Sciatic nerve (tissue), 2 donors: ENCODE measurements around the gene ARID2. TPM values are rescaled to one million over a fixed set of nuclear protein-coding genes. Genes with fewer than 3 reads are reported as not detected.

Experiments used
- ATAC-seq: fragments of 200-7000 bp; cut with Tn5 transposase; one replicate; pipeline ENCODE4 v1.9.1; 2020; ENCODE audit warnings: mild to moderate bottlenecking, moderate library complexity
- DNase-seq: peaks from one replicate; pipeline ENCODE4 v3.0.0-alpha.2; 2020; ENCODE audit warnings: low spot score
- intact Hi-C: fragments of 100-400 bp; cut with DNase I; formaldehyde crosslinking; loops from one replicate; pipeline ENCODE4 v1.14.2; 2022
- total RNA-seq: library from RNA; stranded (reverse); fragmentation: NEBNext Ultra II Directional; extraction: Animal tissue kit (Norgen Biotek cat#: 25700); gene quantifications from one replicate; pipeline ENCODE4 v1.2.1, GENCODE V29; 2021
- donor health status: DM: no; HTN: no; CAD: no.
- donor health status: DM: no; HTN: no; CAD: no.

ARID2 gene
- total RNA-seq, 1 donor from 2014 or later = 42.8 TPM

DNA sequence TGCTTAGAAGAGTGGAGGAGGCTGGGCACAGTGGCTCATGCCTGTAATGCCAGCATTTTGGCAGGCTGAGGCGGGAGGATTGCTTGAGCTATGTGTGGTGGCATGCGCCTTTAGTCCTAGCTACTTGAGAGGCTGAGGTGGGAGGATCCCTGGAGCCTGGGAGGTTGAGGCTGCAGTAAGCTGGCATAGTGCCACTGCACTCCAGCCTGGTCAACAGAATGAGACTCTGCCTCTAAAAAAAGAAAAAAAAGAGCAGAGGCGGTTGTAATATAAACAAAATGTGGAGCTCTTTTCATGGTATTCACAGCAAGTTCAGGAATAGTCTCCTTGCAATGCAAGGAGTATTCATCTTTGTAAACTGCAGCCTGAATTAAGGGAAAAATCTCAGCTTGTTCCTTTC, 27.2 kb downstream of the ARID2 start:
- DNase-seq = no peak
- intact Hi-C loops = no loop called here
- ATAC-seq = no peak

DNA sequence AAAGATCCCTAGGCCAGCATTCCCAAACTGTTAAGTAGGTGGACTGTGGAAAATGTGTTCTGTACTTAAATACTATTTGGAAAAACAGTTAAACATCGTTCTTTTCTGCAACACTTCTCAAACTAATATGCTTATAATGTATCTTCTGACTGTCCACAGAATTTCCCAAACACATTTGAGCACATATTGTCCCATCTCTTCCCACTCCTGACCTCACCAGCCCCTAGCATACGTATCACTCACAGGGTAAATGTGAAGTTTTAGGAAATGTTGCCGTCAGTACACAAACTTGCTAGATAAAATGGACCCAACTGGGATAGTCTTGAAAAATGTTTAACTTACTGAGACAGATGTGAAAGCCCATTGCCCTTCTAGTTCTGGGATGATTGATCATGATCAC, 27.7 kb downstream of the ARID2 start:
- no peak for DNase-seq
- intact Hi-C loops = no loop called here
- no peak for ATAC-seq

DNA sequence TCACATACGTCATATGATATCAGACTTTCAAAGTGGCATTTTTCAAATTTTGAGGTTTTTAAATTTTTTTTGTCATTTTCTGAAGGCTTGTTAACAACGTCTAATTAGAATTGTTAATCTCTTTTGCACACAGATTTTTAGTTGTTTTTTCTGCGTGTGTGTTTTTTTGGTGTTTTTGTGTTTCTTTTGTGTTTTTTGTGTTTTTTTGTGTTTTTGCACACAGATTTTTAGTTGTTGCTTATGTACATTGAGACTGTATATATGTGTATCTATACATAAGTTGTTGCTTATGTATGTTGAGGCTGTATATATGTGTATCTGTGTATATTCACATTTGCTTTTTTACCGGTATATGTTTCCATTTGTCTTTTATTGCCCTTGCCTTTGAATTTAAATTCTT, 30.8 kb downstream of the ARID2 start:
- ATAC-seq (no peak), DNase-seq (no peak)
- intact Hi-C loops = no loop called here

DNA sequence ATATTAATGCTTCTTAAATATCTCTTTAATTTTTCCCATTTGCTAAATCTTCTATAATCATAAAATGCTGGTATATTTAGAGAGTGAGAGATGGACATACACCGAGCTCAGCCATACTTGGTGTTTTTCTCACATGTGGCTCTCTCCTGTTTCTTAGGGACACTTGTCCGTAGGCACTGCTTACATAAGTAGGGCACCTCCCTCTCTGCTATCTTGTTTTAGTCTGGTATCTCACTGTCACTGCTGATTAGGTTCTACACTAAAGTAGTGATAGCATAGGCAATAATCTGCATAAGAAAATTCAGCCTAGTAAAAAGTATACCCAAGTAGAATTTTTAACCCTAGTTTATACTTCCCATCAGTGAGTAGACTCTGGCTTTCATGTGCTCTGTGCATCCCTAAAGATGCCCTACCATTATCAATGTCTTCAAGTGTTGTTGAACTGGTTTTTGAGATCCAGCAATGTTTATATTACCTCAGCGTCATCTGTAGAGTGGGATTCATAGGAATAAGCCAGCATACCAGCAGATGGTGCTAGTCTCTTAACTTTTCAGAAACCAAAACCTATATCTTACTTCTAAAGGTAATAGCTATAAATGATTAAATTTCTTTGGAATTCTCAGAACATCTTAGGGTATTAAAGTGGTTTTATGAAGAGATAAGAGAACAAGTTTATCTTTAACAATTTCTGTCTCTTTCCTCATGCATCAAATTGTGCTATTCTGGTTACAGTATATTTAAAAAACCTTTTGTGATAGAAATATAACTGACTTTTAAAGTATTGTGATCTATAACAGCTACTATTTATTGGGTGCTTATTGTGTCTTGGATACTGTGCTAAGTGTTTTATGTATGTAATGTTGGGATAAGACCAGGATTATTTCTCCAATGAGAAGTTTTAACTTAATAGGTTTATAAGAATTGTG, 32.9 kb downstream of the ARID2 start:
- intact Hi-C loops = no loop called here
- ATAC-seq = peak; percentile 57
- DNase-seq = no peak

DNA sequence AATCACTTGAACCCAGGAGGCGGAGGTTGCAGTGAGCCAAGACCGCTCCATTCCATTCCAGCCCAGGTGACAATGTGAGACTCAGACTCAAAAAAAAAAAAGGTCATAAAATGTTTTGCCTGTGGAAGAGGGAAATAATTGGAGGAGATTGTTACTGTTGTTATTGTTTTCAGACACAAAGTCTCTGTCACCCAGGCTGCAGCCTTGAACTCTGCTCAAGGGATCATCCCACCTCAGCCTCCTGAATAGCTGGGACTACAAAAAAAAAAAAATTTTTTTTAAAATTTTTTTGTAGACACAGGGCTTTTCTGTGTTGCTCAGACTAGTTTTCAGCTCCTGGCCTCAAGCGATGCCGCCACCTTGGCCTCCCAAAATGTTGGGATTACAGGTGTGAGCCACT, 33.9 kb downstream of the ARID2 start:
- DNase-seq = no peak
- intact Hi-C loops = no loop called here
- ATAC-seq = no peak

DNA sequence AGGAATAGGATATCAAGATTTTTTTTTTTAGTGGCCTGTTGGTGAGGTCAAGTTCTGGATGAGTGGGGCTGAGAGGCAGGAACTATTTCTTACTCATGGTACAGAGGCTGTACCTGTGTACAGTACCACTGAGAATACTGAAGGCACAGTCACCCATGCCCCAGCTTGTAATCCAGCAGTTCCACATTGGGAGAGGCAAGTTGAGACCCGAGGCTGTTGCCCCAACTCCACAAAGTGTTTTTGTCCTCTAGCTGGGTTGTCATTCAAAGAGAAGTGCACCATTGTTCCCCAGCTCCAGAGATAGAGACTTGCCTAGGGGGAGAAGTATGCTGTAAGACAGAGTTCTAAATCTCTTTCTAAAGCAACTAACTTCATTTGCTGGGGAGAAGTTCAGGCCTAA, 38.7 kb downstream of the ARID2 start:
- no peak for DNase-seq
- intact Hi-C loops = no loop called here
- ATAC-seq = no peak

DNA sequence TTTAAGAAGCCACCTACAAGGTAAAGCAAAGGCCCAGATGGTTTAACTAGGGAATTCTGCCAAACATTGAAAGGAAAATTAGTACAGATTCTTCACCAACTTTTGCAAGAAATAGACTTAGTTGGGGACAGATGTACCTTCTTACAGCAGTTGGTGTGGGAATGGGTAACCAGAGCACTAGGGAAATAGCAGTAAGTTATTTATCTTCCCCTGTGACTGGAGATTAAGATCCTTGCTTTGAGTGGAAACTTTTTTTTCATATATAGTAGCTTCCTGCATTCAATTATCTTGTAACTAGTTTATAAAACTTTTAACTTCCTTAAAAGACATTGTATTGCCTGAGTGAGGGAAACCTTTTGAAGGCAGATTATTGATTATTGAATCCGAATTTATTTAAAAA, 44.2 kb downstream of the ARID2 start:
- intact Hi-C loops = no loop called here
- ATAC-seq = no peak

DNA sequence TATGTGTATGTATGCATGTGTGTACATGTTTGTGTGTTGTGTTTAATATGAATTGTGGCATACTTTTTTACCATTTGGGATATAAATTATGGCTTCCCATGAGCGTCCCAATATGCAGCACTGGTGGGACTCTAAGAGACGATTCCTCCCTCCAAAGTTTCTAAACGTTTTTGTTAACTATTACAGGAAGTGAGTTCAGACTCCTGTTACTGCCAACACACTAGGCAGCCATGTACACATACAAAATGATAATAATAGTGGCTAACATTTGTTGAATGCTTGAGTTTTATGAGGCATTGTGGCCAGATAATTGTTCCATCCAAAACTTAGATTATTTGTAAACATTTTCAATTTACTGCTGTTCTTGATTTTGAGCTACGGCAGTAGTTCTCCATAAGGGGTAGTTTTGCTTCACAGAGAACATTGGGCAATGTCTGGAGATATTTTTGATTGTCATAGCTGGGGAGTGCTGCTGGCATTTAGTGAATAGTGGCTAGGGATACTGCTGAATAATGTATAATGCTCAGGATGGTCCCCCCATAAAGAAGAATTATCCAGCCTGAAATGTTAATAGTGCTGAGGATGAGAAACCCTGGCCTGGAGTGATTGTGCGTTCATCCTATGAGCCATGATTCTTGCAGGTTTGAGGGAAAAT, 45.1 kb downstream of the ARID2 start:
- intact Hi-C loops = no loop called here
- ATAC-seq (no peak), DNase-seq (no peak)

More for the DNA sequence above, 44.2 kb downstream of the ARID2 start:
- DNase-seq = no peak

DNA sequence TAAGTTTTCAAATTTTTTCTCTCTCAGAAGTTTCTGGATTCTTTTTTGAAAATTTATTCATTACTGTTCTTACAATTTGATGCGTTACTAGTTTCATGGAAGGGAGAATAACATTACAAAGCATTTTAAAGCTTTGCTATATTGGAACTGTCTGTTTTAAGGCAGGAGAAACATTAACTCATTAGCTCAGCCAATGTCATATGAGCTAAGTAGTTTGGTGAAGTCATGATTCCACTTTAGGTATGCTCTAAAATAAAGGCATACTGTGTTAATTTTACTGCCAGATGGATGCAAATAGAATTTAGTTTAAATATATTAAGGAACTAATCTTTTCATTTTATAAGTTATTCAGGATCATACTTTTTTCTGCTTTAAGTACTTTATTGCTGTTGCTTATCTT, 46.0 kb downstream of the ARID2 start:
- DNase-seq (no peak), ATAC-seq (no peak)
- intact Hi-C loops = no loop called here

DNA sequence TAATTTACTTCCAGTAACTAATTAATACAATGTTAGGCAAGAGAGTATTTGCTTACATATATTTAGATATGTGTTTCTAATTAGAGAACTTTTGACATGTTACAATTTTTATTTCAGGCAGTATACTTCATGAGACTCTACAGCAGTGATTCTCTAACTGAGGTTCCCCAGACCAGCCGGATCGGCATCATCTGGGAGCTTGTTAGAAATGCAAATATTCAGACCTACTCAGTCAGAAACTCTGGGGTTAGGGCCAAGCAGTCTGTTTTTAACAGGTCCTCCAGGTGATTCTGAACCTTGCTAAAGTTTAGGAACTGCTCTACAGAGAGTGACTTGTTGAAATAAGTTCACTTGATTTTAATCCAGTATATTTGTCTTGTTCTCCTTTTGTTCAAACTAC, 46.5 kb downstream of the ARID2 start:
- intact Hi-C loops = no loop called here
- ATAC-seq (no peak), DNase-seq (no peak)

DNA sequence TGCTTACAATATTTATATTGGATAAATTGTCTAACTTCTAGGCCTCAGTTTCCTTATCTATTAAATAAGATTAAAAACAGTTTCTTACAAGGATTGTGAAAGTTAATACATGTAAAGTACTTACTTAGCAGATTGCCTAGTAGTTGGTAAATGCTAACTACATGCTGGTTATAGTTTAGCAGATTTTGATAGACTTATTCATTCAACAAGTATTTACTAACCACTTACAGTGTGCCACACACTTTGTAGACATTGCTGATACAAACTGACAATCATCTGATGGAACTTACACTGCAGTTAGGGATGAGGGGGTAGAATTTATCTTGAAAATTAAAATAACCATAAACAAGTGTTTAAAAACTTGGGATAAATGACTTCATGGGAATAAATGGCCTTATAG, 50.4 kb downstream of the ARID2 start:
- ATAC-seq (no peak), DNase-seq (no peak)
- intact Hi-C loops = no loop called here

DNA sequence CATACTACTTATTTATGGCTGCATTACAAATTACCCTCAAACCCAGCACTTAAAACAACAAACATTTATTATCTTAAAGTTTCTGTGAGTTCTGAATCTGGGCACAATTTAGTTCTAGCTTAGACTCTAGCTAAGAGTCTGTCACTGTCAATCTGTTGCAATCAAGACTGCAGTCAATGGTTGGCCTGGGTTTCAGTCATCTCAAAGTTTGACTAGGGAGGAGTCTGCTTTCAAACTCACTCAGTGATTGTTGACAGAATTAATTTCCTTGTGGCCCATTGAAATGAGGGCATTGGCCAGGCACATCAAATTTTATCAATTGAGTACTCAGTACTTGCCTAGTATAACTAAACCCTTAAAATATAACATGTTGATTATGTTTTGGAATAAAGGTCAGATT, 51.6 kb downstream of the ARID2 start:
- no peak for ATAC-seq
- intact Hi-C loops = no loop called here
- DNase-seq = no peak

DNA sequence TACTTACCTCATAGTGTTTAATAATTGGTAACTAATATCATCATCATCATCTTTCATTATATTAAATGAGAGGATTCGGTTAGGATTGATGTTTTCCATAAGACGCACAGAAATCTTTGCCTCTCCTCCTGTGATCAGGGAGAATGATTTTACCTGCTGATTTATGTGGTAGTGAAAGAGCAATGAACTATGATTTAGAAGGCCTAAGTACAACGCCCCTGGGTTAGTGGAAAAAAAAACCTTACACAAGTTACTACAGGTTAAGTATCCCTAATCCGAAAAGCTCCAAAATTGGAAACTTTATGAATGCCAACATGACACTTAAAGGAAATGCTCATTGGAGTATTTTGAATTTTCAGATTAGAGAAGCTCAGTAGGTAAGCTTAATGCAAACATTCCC, 55.8 kb downstream of the ARID2 start:
- no peak for DNase-seq
- ATAC-seq = no peak
- intact Hi-C loops = no loop called here

DNA sequence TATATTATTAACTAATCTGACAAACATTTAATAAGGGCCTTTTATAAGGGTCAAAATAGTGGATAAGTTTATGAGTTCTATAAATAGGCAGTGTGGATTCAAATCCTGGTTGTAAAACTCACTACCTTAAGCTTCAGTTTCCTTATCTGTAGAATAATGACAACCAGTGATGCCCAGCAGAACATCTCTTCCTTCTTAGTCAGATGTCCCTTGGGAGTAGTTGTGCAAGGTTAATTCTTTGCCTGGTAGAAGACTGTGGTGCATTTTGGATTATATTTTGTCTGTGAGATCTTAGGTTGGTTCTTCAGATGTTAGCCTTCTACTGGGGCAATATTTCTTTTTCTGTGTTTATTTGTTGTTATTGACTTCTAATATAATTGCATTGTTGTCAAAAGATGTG, 59.5 kb downstream of the ARID2 start:
- ATAC-seq (peak; percentile 65), DNase-seq (no peak)
- intact Hi-C loops = no loop called here

DNA sequence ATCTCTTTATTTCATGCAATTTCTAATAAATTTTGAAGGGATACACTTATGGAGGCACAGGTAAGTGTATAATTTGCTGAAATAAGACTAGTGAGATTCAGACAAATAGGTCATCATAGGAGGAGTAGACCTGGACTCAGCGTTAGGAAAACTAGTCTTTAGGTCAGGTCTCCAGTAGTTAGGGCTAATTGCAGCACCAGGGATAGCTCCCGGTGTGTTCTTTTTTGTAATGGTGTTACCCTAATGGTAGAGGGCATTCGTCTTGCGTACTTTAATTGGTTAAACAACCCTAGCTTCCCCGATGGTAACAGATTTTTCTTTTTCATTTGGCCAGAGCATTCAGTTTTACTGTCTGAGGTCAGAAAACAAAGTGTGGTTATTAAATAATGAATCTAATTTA, 64.9 kb downstream of the ARID2 start:
- DNase-seq (no peak), ATAC-seq (no peak)
- intact Hi-C loops = no loop called here

DNA sequence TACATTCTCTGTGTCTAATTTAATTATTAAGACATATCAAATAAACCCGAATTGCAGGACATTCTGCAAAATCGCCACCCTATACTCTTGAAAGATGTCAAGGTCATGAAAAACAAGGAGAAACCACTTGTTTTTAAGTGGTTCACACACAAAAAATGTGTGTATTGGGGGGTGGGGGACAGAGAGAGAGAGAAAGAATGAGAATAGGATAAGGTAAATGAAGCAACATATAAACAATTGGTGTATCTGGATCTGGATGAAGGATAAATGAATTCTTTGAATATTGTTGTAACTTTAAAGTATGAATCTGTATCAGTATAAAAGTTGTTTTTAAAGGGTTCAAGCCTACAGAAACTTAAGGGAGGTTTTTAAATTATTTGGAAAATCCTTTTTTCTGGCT, 72.1 kb downstream of the ARID2 start:
- intact Hi-C loops = no loop called here
- DNase-seq (no peak), ATAC-seq (no peak)

DNA sequence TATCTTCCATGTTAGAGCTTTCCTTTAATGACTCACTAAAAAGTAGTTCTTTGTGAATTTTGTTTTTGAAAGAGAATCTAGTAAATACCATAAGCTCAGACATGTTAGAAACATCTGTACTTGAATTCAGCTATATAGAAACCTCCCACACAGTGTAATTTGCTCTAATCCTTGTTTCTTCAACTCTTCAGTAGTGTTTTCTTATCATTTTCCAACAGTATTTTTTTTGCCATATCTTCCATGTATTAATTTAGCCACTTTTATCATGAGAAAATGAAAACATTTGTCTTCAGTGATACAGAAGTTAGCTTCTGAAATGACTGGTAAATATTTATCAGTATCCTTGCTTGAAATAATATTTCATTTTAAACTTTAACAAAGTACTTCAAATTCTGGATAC, 73.6 kb downstream of the ARID2 start:
- intact Hi-C loops = no loop called here
- DNase-seq (no peak), ATAC-seq (no peak)

DNA sequence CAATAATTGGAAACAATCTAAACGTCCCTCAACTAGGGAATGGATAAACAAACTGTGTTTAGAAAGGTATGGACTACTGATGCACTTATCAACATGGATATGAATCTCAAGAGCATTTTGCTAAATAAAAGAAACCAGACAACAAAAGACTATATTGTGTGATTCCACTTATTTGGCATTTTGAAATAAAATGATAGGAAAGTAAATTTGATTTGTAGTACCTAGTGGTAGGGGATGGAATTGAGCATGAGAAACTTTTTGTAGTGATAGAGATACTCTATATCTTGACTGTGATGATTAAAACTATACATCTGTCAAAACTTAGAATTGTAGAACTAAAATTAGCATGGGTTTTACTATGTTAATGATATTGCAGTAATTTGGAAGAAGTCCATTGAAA, 87.1 kb downstream of the ARID2 start:
- intact Hi-C loops = no loop called here
- DNase-seq (no peak), ATAC-seq (no peak)

DNA sequence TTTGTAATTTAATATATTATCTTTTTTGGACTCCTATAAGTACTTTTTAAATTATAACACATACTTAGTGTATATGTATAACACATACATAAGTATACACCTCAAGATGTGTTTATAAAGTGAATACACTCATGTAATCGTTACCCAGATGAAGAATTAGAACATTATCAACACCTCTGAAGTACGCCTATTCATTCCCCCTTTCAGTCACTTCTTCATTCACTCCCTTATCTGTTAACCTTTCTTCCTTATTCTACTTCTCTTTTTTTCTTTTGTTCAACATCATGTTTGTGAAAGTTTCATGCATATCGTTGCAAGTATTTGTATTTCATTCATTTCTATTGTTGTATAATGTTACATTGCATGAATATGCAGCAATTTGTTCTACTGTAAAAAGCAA, 98.5 kb downstream of the ARID2 start:
- intact Hi-C loops = no loop called here
- ATAC-seq (no peak), DNase-seq (no peak)

DNA sequence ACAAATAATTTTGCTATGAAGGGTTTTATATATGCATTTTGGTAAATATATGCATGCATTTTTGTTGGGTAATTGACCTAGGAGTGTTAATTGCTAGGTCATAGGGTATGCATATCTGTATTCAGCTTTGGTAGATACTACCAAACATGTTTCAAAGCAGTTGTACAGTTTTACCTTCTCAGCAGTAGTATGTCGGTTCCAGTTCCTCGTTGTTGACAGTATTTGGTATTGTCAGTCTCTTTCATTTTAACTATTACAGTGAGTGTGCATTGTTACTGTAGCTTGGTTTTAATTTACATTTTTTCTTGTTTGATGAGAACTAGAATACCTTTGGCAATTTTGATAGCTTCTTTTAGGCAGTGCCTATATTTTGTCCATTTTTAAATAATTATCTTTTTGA, 98.9 kb downstream of the ARID2 start:
- ATAC-seq (no peak), DNase-seq (no peak)
- intact Hi-C loops = no loop called here

DNA sequence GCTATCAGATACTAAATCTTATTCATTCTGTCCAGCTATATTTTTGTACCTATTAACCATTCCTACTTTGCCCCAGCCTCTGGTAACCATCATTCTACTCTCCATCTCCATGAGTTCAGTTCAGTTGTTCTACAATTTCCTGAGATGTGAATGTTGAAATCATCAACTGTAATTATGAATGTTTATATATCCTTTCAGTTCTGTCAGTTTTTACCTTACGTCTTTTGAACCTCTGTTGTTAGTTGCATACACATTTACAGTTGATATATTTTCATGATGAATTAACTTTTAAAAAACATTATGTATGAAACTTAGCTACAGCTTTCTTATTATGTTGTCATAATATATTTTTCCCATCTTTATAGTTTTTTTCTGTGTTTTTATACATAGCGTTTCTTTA, 102.1 kb downstream of the ARID2 start:
- ATAC-seq = no peak
- DNase-seq = no peak
- intact Hi-C loops = no loop called here
